CD14-positive monocyte (primary cell): ENCODE results near the gene PLCB1. TPM values are rescaled to one million over a fixed set of nuclear protein-coding genes. Genes with fewer than 3 reads are reported as not detected.

Source experiments
- DNase-seq, 3 donors: peaks; one replicate each; pipeline ENCODE4 v3.0.0-alpha.2; 2011 to 2022
- H2AFZ ChIP-seq: 2 replicates; pipeline ENCODE4 v1.6.0; 2012; ENCODE audit warnings: mild to moderate bottlenecking, low read depth, low read length, inconsistent platforms; ENCODE audit not compliant: insufficient read depth, poor library complexity, severe bottlenecking
- H3K27ac ChIP-seq, 2 donors: 1 replicate in 1 of 2; 2 replicates in 1 of 2; pipeline ENCODE4 v1.5.1; 2012 to 2013; ENCODE audit warnings: low read length in 2 of 2, control low read depth in 1 of 2, inconsistent platforms in 1 of 2, low read depth in 1 of 2, mild to moderate bottlenecking in 1 of 2
- H3K27me3 ChIP-seq, 2 donors: one replicate each; pipeline versions ENCODE4 v1.6.0 to v1.6.1; 2011 to 2013; ENCODE audit warnings: low read length in 2 of 2; ENCODE audit not compliant: control insufficient read depth in 2 of 2, insufficient read depth in 2 of 2
- H3K36me3 ChIP-seq, 2 donors: replicated peaks in 1 of 2; 1 replicate in 1 of 2; 2 replicates in 1 of 2; pipeline versions ENCODE4 v1.5.1 to v1.6.1; 2012 to 2013; ENCODE audit warnings: low read length in 2 of 2, control low read depth in 1 of 2, inconsistent platforms in 1 of 2, mild to moderate bottlenecking in 1 of 2; ENCODE audit not compliant: insufficient read depth in 2 of 2, control insufficient read depth in 1 of 2
- H3K4me1 ChIP-seq, 2 donors: 1 replicate in 1 of 2; 2 replicates in 1 of 2; pipeline versions ENCODE4 v1.5.1 to v1.6.1; 2012 to 2013; ENCODE audit warnings: low read length in 2 of 2, control low read depth in 1 of 2, inconsistent platforms in 1 of 2, mild to moderate bottlenecking in 1 of 2, moderate library complexity in 1 of 2; ENCODE audit not compliant: insufficient read depth in 2 of 2, control insufficient read depth in 1 of 2
- H3K4me2 ChIP-seq: replicated peaks from 2 replicates; pipeline ENCODE3; 2012; ENCODE audit warnings: low read length, moderate library complexity, mild to moderate bottlenecking; ENCODE audit not compliant: poor library complexity, severe bottlenecking; ENCODE audit errors: extremely low read depth
- H3K4me3 ChIP-seq, 3 experiments: fragments of 200-600 bp in 1 of 3; sonication (generic) in 1 of 3; replicated peaks in 1 of 3; 1 replicate in 2 of 3; 2 replicates in 1 of 3; pipeline ENCODE4 v1.5.1; 2011 to 2013; ENCODE audit warnings: low read length in 3 of 3, mild to moderate bottlenecking in 3 of 3, control low read depth in 2 of 3, low read depth in 2 of 3, inconsistent platforms in 1 of 3, moderate library complexity in 1 of 3
- H3K79me2 ChIP-seq: 2 replicates; pipeline ENCODE4 v1.6.0; 2012; ENCODE audit warnings: mild to moderate bottlenecking, control low read depth, inconsistent platforms, low read length, moderate library complexity; ENCODE audit not compliant: insufficient read depth
- H3K9ac ChIP-seq: 2 replicates; pipeline ENCODE4 v1.6.0; 2017; ENCODE audit warnings: low read length, mild to moderate bottlenecking; ENCODE audit not compliant: insufficient read depth, poor library complexity, severe bottlenecking
- H3K9me3 ChIP-seq, 2 donors: replicated peaks in 1 of 2; 1 replicate in 1 of 2; 2 replicates in 1 of 2; pipeline versions ENCODE4 v1.5.1 to v1.6.1; 2012 to 2013; ENCODE audit warnings: low read length in 2 of 2, control low read depth in 1 of 2; ENCODE audit not compliant: control insufficient read depth in 1 of 2, insufficient read depth in 1 of 2
- H4K20me1 ChIP-seq: 2 replicates; pipeline ENCODE4 v1.6.0; 2012; ENCODE audit warnings: mild to moderate bottlenecking, low read length, control low read depth, moderate library complexity; ENCODE audit not compliant: insufficient read depth
- H3K27ac Mint-ChIP-seq, 7 donors: one replicate each; pipeline ENCODE4 v1.8.0; 2020; ENCODE audit warnings: mild to moderate bottlenecking in 7 of 7, mixed read lengths in 7 of 7, moderate library complexity in 6 of 7, inconsistent platforms in 2 of 7
- H3K27me3 Mint-ChIP-seq, 3 donors: one replicate each; pipeline ENCODE4 v1.8.0; 2021 to 2022; ENCODE audit warnings: low read depth in 3 of 3, mild to moderate bottlenecking in 3 of 3, mixed read lengths in 3 of 3, moderate library complexity in 3 of 3, inconsistent platforms in 1 of 3
- H3K36me3 Mint-ChIP-seq, 2 donors: one replicate each; pipeline ENCODE4 v1.8.0; 2020; ENCODE audit warnings: mixed read lengths in 2 of 2, inconsistent platforms in 1 of 2, mild to moderate bottlenecking in 1 of 2
- H3K4me1 Mint-ChIP-seq: one replicate; pipeline ENCODE4 v1.8.0; 2020; ENCODE audit warnings: mild to moderate bottlenecking, mixed read lengths
- H3K4me3 Mint-ChIP-seq, 2 donors: one replicate each; pipeline ENCODE4 v1.8.0; 2020; ENCODE audit warnings: mild to moderate bottlenecking in 2 of 2, mixed read lengths in 2 of 2, moderate library complexity in 1 of 2
- H3K9me3 Mint-ChIP-seq, 7 donors: one replicate each; pipeline ENCODE4 v1.8.0; 2020 to 2022; ENCODE audit warnings: mixed read lengths in 7 of 7, mild to moderate bottlenecking in 6 of 7, moderate library complexity in 6 of 7, inconsistent platforms in 2 of 7
- WGBS: methylation state at CpG from one replicate; pipeline ENCODE4 v1.1.5; 2013; ENCODE audit warnings: missing lambda C conversion rate; ENCODE audit not compliant: insufficient coverage; 5-methylcytosine and 5-hydroxymethylcytosine counted together
- intact Hi-C, 2 donors: fragments of 100-400 bp; cut with micrococcal nuclease; formaldehyde crosslinking; loops; one replicate each; pipeline versions ENCODE4 v1.15.0 to v1.15.1; 2023
- polyA plus RNA-seq, 3 donors: library from polyadenylated mRNA; depleted of rRNA in 1 of 3; unstranded in 2 of 3; stranded (reverse) in 1 of 3; fragments of 300-500 nt in 2 of 3; fragments of >200 nt in 1 of 3; fragmentation: Illumina TruSeq in 2 of 3; gene quantifications; 1 replicate in 2 of 3; 2 replicates in 1 of 3; pipeline ENCODE4 v1.2.3, GENCODE V29; 2012 to 2021
- TF ChIP-seq, protein P1 (sequence below): fragments of 200-600 bp; IDR thresholded peaks from one replicate; pipeline ENCODE4 v1.8.0; 2022; ENCODE audit warnings: antibody characterized with exemption, mild to moderate bottlenecking

PLCB1 gene
- polyA plus RNA-seq, 3 donors = 8.6 to 16.4 (median 13.2) TPM

DNA sequence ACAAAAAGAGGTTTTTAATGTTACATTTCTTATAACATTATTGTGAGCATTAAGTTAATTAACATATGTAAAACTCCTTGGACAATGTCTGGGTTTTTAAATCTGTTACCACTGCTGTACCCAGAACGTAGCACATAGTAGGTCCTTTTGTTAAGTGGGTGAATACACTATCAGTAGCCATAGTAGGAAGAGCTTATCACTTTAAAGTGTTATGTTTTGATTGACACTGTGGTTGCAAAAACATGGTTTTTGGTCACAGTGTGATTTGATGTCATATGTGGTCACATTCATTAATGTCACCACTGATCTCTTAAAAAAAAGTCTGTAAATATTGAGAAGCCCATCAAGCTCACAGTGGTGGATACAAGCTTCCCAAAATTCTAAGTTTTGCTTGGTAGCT lies 160.7 kb downstream of the PLCB1 start:
- Histone ChIP-seq H3K27ac (no peak overlapping the region), H3K4me3 (no peak overlapping the region), H3K9me3 (no peaks in the 10 kb centered on the region), H3K9ac (no peak overlapping the region), H3K27me3 (no peaks in the 10 kb centered on the region), H3K36me3 (no peaks in the 10 kb centered on the region), H4K20me1 (peaks cover 15% of the 10 kb centered on the region), H3K4me2 (no peak overlapping the region), H3K4me1 (no peaks in the 10 kb centered on the region), H2AFZ (no peak overlapping the region), H3K79me2 (peaks cover 4% of the 10 kb centered on the region)
- Mint-ChIP-seq H3K27ac (no peak overlapping the region), H3K36me3 (no peaks in the 10 kb centered on the region), H3K27me3 (peaks cover 0 to 4% (median 0%) of the 10 kb centered on the region in 3 donors), H3K9me3 (no peaks in the 10 kb centered on the region), H3K4me1 (no peaks in the 10 kb centered on the region), H3K4me3 (no peak overlapping the region)
- TF ChIP-seq, protein P1, sequence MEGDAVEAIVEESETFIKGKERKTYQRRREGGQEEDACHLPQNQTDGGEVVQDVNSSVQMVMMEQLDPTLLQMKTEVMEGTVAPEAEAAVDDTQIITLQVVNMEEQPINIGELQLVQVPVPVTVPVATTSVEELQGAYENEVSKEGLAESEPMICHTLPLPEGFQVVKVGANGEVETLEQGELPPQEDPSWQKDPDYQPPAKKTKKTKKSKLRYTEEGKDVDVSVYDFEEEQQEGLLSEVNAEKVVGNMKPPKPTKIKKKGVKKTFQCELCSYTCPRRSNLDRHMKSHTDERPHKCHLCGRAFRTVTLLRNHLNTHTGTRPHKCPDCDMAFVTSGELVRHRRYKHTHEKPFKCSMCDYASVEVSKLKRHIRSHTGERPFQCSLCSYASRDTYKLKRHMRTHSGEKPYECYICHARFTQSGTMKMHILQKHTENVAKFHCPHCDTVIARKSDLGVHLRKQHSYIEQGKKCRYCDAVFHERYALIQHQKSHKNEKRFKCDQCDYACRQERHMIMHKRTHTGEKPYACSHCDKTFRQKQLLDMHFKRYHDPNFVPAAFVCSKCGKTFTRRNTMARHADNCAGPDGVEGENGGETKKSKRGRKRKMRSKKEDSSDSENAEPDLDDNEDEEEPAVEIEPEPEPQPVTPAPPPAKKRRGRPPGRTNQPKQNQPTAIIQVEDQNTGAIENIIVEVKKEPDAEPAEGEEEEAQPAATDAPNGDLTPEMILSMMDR = no peak
- intact Hi-C loops = no loop called here
- DNase-seq = no peak
- WGBS = no CpG with 5 or more reads among the region's 1 CpG

DNA sequence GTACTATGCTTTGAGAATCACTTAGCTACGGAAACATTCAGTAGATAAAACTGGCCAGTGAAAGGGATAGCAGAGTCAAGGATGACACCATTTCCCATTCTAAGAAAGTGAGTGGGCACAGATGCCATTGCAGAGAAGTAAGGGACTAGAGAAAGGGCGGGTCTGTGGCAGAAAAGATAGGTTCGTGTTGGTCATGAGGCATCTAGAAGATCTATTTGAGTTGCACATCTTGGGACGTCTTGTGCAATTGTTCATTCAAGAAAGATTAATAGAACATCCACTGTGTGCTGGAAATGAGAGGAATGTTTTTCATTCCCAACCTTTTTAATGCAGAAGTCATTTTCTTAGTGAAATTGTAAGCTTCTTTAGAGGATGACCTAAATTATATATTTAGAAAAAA lies 161.7 kb downstream of the PLCB1 start:
- H3K4me3 Mint-ChIP-seq = no peak overlapping the region
- no peaks in the 10 kb centered on the region for H3K9me3 ChIP-seq
- TF ChIP-seq, protein P1 = no peak
- DNase-seq = no peak
- H3K4me1 Mint-ChIP-seq = no peaks in the 10 kb centered on the region
- H3K36me3 ChIP-seq = no peaks in the 10 kb centered on the region
- H3K4me1 ChIP-seq = no peaks in the 10 kb centered on the region
- intact Hi-C loops = no loop called here
- 97% methylated on average over 3 of the region's 4 CpGs for WGBS
- peaks cover 15% of the 10 kb centered on the region for H4K20me1 ChIP-seq
- H3K27ac ChIP-seq = no peak overlapping the region
- H3K27me3 Mint-ChIP-seq = peaks cover 0 to 4% (median 0%) of the 10 kb centered on the region in 3 donors
- no peak overlapping the region for H3K4me2 ChIP-seq
- H3K36me3 Mint-ChIP-seq = no peaks in the 10 kb centered on the region
- H3K4me3 ChIP-seq = no peak overlapping the region
- peak overlapping the region in 1 of 7 donors; percentile 33 for H3K27ac Mint-ChIP-seq
- no peak overlapping the region for H3K9ac ChIP-seq
- H3K79me2 ChIP-seq = peaks cover 4% of the 10 kb centered on the region
- no peak overlapping the region for H2AFZ ChIP-seq
- no peaks in the 10 kb centered on the region for H3K27me3 ChIP-seq
- H3K9me3 Mint-ChIP-seq = no peaks in the 10 kb centered on the region
